Measurements from ENCODE around the gene RCSD1. TPM values are rescaled to one million over a fixed set of nuclear protein-coding genes. Genes with fewer than 3 reads are reported as not detected.

RCSD1 gene
- total and polyA plus RNA-seq, 10 of the 15 experiments (the other 5 are each of a cell fraction or from before 2014, with no cell fraction given), result 11.4 to 78.3 (median 71.6) TPM

DNA sequence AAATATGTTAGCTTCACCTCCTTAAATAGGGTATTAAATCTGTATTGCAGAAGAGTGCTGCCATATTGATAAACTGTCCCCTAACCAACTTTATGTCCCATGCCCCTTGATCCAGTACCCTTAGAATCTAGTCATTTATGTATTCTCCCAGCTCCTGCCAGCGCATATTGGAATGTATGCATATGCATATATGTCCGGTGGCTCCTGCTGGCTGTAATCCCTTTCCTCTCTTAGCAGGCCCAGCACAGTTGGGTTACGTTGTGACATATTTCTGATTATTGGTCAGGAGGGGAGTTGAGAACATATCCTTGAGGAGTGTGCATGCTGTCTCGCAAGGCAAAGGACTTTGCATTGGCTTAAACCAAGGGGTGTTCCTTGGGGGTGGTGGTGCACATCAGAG lies 47.3 kb upstream of the RCSD1 start:
- intact Hi-C loops (cut with micrococcal nuclease; ENCODE audit: unreplicated experiment) (no loop called here), in situ Hi-C loops (cut with MboI) (no loop called here)
- Histone ChIP-seq H4K20me1 (ENCODE audit: control insufficient read depth, insufficient read depth) (no peaks in the 10 kb centered on the region), H3K4me2 (ENCODE audit: control insufficient read depth, insufficient read depth) (no peak overlapping the region), H3K27ac (ENCODE audit: control insufficient read depth, insufficient read depth) (no peak overlapping the region), H3K36me3 (ENCODE audit: control insufficient read depth in 2 of 2, insufficient read depth in 2 of 2, low read length in 1 of 2) (no peaks in the 10 kb centered on the region), H3K27me3 (replicated peaks in 1 of 2; ENCODE audit: control insufficient read depth in 2 of 2, insufficient read depth in 2 of 2, low read length in 1 of 2) (0 out of 4 replicates have a peak, but pooled peaks cover 0 to 1% of the 10 kb centered on the region in 2 experiments), H2AFZ (ENCODE audit: control insufficient read depth, low read depth, low read length) (no peak overlapping the region), H3K9me3 (replicated peaks; ENCODE audit: control insufficient read depth, insufficient read depth, low read length) (no peaks in the 10 kb centered on the region), H3K4me1 (ENCODE audit: control insufficient read depth, insufficient read depth, low read length) (no peaks in the 10 kb centered on the region), H3K9ac (ENCODE audit: control insufficient read depth, insufficient read depth, low read length) (no peak overlapping the region), H3K79me2 (ENCODE audit: control insufficient read depth, insufficient read depth, low read length) (no peaks in the 10 kb centered on the region), H3K4me3 (no peak overlapping the region)
- FAIRE-seq, result no peak
- SMC1A ChIA-PET (ENCODE audit: uncharacterized antibody, unreplicated experiment), result interaction anchor here (1.0 to 1.5 kb wide), 2 partner anchors 11 to 18 kb away, joined by 3 to 4 read pairs; no protein-coding TSS in a partner anchor
- no peak for DNase-seq (ENCODE audit: low read depth, low spot score)
- no peak for TF ChIP-seq BRCA1 (IDR thresholded peaks at IDR 0.05; ENCODE audit: low read depth, low read length)
- TF ChIP-seq RCOR1 (conservative IDR thresholded peaks at IDR 0.05; ENCODE audit: low read depth, low read length), result no peak
- no peak for TF ChIP-seq YBX1 (IDR thresholded peaks at IDR 0.05)
- POLR2A ChIA-PET, result no interaction called here
- 57% methylated on average over 4 of the region's 4 CpGs for WGBS (ENCODE audit: insufficient coverage, insufficient replicate concordance, low lambda C conversion rate, missing lambda C conversion rate)
- CTCF ChIA-PET, result no interaction called here
- RAD21 ChIA-PET (ENCODE audit: unreplicated experiment), result no interaction called here
- no TSS peak for BruUV-seq (replicated peaks)
- ATAC-seq, result no peak

GRCh38 chr1:167584581-167584980 lies 45.5 kb upstream of the RCSD1 start:
- no peaks in the 10 kb centered on the region for H3K27me3 ChIP-seq (replicated peaks in 1 of 2; ENCODE audit: control insufficient read depth in 2 of 2, insufficient read depth in 2 of 2, low read length in 1 of 2)
- no TSS peak for BruUV-seq (replicated peaks)
- FAIRE-seq (no peak), ATAC-seq (no peak), DNase-seq (ENCODE audit: low read depth, low spot score) (no peak)
- H4K20me1 ChIP-seq (ENCODE audit: control insufficient read depth, insufficient read depth), result no peaks in the 10 kb centered on the region
- RAD21 ChIA-PET (ENCODE audit: unreplicated experiment), result no interaction called here
- H3K9me3 ChIP-seq (replicated peaks; ENCODE audit: control insufficient read depth, insufficient read depth, low read length), result no peaks in the 10 kb centered on the region
- no peak overlapping the region for H3K27ac ChIP-seq (ENCODE audit: control insufficient read depth, insufficient read depth)
- 39% methylated on average over 3 of the region's 3 CpGs for WGBS (ENCODE audit: insufficient coverage, insufficient replicate concordance, low lambda C conversion rate, missing lambda C conversion rate)
- CTCF ChIA-PET, result interaction anchor here (0.6 kb wide), 1 partner anchor 10 kb away, joined by 3 read pairs; no protein-coding TSS in a partner anchor
- H3K9ac ChIP-seq (ENCODE audit: control insufficient read depth, insufficient read depth, low read length), result no peak overlapping the region
- intact Hi-C loops (cut with micrococcal nuclease; ENCODE audit: unreplicated experiment), result no loop called here
- in situ Hi-C loops (cut with MboI), result no loop called here
- H3K4me1 ChIP-seq (ENCODE audit: control insufficient read depth, insufficient read depth, low read length), result no peaks in the 10 kb centered on the region
- H2AFZ ChIP-seq (ENCODE audit: control insufficient read depth, low read depth, low read length), result no peak overlapping the region
- no peaks in the 10 kb centered on the region for H3K36me3 ChIP-seq (ENCODE audit: control insufficient read depth in 2 of 2, insufficient read depth in 2 of 2, low read length in 1 of 2)
- no peaks in the 10 kb centered on the region for H3K79me2 ChIP-seq (ENCODE audit: control insufficient read depth, insufficient read depth, low read length)
- no peak overlapping the region for H3K4me3 ChIP-seq
- H3K4me2 ChIP-seq (ENCODE audit: control insufficient read depth, insufficient read depth), result no peak overlapping the region
- SMC1A ChIA-PET (ENCODE audit: uncharacterized antibody, unreplicated experiment), result no interaction called here
- POLR2A ChIA-PET, result no interaction called here
- TF ChIP-seq NFYA (IDR thresholded peaks at IDR 0.05; ENCODE audit: borderline replicate concordance, low read depth, low read length) (no peak), ZNF217 (IDR thresholded peaks at IDR 0.05) (no peak), SREBF2 (IDR thresholded peaks at IDR 0.05; ENCODE audit: low read length) (no peak), ZNF384 (IDR thresholded peaks at IDR 0.05; ENCODE audit: borderline replicate concordance, low read depth, low read length) (no peak), STAT3 (IDR thresholded peaks at IDR 0.05; ENCODE audit: low read depth, low read length) (no peak), BMI1 (IDR thresholded peaks at IDR 0.05; ENCODE audit: borderline replicate concordance) (no peak), CREB1 (IDR thresholded peaks at IDR 0.05; ENCODE audit: low read depth) (no peak), TCF3 (IDR thresholded peaks at IDR 0.05; ENCODE audit: borderline replicate concordance, insufficient read depth, low read depth, low read length) (no peak), MYB (IDR thresholded peaks at IDR 0.05; ENCODE audit: borderline replicate concordance, low read depth, low read length) (no peak), BCL11A (IDR thresholded peaks at IDR 0.05; ENCODE audit: low read depth, low read length) (no peak), POLR2AphosphoS2 (IDR thresholded peaks at IDR 0.05; ENCODE audit: low read depth, low read length) (no peak), LARP7 (IDR thresholded peaks at IDR 0.05) (no peak), POU2F2 (IDR thresholded peaks at IDR 0.05; ENCODE audit: borderline replicate concordance, low read depth, low read length) (no peak), SKIL (IDR thresholded peaks at IDR 0.05; ENCODE audit: low read depth, poor library complexity, severe bottlenecking) (no peak)

All from GM12878 (cell line).